Neural cell (in vitro differentiated cells): ENCODE data around the gene BLM.

Experiments
- EP300 ChIP-seq: fragments of 450-650 bp; conservative IDR thresholded peaks from 2 replicates; pipeline ENCODE4 v1.6.1; 2014; ENCODE audit warnings: antibody characterized with exemption, mild to moderate bottlenecking, moderate library complexity; ENCODE audit not compliant: poor library complexity, severe bottlenecking
- EZH2 ChIP-seq: fragments of 200-600, 300-800 bp; shearing (Covaris generic), sonication (generic); IDR thresholded peaks from 2 replicates; pipeline ENCODE4 v1.6.1; 2014; ENCODE audit warnings: antibody characterized with exemption, low read length, borderline replicate concordance, mild to moderate bottlenecking; ENCODE audit not compliant: insufficient read depth, poor library complexity, severe bottlenecking
- MXI1 ChIP-seq: fragments of 450-650 bp; conservative IDR thresholded peaks from 2 replicates; pipeline ENCODE4 v1.6.1; 2014; ENCODE audit warnings: antibody characterized with exemption, mild to moderate bottlenecking; ENCODE audit not compliant: poor library complexity, severe bottlenecking
- POLR2AphosphoS5 ChIP-seq: IDR thresholded peaks from 2 replicates; pipeline ENCODE4 v1.6.1; 2012
- RAD21 ChIP-seq: fragments of 450-650 bp; conservative IDR thresholded peaks from 2 replicates; pipeline ENCODE4 v1.6.1; 2014; ENCODE audit warnings: antibody characterized with exemption, mild to moderate bottlenecking, moderate library complexity
- SMC3 ChIP-seq: fragments of 450-650 bp; conservative IDR thresholded peaks from 2 replicates; pipeline ENCODE4 v1.6.1; 2014; ENCODE audit warnings: antibody characterized with exemption, mild to moderate bottlenecking, moderate library complexity; ENCODE audit not compliant: poor library complexity
- TAF1 ChIP-seq: IDR thresholded peaks from 2 replicates; pipeline ENCODE4 v1.6.1; 2012; ENCODE audit warnings: low read depth
- TF ChIP-seq, protein P1 (sequence below): fragments of 450-650 bp; IDR thresholded peaks from 2 replicates; pipeline ENCODE4 v1.5.1; 2014; ENCODE audit warnings: antibody characterized with exemption, mild to moderate bottlenecking, moderate library complexity; ENCODE audit not compliant: poor library complexity, severe bottlenecking
- TF ChIP-seq, protein P2 (sequence below): IDR thresholded peaks from 2 replicates; pipeline ENCODE4 v1.6.1; 2012; ENCODE audit warnings: borderline replicate concordance

DNA sequence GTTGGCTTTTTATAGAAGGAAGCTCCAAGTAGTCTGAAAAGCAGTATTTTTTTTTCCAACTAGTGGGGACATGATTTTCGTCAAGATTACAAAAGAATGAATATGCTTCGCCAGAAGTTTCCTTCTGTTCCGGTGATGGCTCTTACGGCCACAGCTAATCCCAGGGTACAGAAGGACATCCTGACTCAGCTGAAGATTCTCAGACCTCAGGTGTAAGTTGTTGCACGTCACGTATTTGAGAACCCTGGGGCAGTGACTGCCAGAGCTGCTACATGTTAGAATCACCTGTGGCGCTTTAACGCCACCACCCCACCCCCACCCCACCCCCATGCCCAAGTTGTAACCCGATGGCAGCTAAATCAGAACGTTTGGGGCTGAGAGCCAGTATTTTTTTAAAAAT is 52.2 kb downstream of the BLM start:
- TF ChIP-seq, protein P1, sequence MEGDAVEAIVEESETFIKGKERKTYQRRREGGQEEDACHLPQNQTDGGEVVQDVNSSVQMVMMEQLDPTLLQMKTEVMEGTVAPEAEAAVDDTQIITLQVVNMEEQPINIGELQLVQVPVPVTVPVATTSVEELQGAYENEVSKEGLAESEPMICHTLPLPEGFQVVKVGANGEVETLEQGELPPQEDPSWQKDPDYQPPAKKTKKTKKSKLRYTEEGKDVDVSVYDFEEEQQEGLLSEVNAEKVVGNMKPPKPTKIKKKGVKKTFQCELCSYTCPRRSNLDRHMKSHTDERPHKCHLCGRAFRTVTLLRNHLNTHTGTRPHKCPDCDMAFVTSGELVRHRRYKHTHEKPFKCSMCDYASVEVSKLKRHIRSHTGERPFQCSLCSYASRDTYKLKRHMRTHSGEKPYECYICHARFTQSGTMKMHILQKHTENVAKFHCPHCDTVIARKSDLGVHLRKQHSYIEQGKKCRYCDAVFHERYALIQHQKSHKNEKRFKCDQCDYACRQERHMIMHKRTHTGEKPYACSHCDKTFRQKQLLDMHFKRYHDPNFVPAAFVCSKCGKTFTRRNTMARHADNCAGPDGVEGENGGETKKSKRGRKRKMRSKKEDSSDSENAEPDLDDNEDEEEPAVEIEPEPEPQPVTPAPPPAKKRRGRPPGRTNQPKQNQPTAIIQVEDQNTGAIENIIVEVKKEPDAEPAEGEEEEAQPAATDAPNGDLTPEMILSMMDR: no peak
- TF ChIP-seq TAF1 (no peak), EP300 (no peak), EZH2 (no peak), RAD21 (no peak), SMC3 (no peak), MXI1 (no peak), POLR2AphosphoS5 (no peak)
- TF ChIP-seq, protein P2, sequence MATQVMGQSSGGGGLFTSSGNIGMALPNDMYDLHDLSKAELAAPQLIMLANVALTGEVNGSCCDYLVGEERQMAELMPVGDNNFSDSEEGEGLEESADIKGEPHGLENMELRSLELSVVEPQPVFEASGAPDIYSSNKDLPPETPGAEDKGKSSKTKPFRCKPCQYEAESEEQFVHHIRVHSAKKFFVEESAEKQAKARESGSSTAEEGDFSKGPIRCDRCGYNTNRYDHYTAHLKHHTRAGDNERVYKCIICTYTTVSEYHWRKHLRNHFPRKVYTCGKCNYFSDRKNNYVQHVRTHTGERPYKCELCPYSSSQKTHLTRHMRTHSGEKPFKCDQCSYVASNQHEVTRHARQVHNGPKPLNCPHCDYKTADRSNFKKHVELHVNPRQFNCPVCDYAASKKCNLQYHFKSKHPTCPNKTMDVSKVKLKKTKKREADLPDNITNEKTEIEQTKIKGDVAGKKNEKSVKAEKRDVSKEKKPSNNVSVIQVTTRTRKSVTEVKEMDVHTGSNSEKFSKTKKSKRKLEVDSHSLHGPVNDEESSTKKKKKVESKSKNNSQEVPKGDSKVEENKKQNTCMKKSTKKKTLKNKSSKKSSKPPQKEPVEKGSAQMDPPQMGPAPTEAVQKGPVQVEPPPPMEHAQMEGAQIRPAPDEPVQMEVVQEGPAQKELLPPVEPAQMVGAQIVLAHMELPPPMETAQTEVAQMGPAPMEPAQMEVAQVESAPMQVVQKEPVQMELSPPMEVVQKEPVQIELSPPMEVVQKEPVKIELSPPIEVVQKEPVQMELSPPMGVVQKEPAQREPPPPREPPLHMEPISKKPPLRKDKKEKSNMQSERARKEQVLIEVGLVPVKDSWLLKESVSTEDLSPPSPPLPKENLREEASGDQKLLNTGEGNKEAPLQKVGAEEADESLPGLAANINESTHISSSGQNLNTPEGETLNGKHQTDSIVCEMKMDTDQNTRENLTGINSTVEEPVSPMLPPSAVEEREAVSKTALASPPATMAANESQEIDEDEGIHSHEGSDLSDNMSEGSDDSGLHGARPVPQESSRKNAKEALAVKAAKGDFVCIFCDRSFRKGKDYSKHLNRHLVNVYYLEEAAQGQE: no peak
